ENCODE data around the gene DPYD. TPM values are rescaled to one million over a fixed set of nuclear protein-coding genes. Genes with fewer than 3 reads are reported as not detected.
A peak's percentile ranks its signal among the peaks of the same experiment; 100 is the strongest.

DPYD gene
- polyA plus RNA-seq, 1 of the 3 experiments (the other 2 are of a cell fraction) = 23.0 TPM

GRCh38 chr1:97046765-97047420, 873.9 kb downstream of the DPYD start:
- H3K4me2 ChIP-seq = no peak overlapping the region
- H3K79me2 ChIP-seq (ENCODE audit: insufficient read depth) = no peaks in the 10 kb centered on the region
- CTCF ChIA-PET = interaction anchor here (0.9 to 1.2 kb wide), 2 partner anchors 22 to 194 kb away, joined by 3 read pairs; no protein-coding TSS in a partner anchor
- H3F3A ChIP-seq (replicated peaks; ENCODE audit: insufficient read depth) = peaks cover 8% of the 10 kb centered on the region
- no peak overlapping the region for H3K4me3 ChIP-seq (ENCODE audit: low read depth in 2 of 2, low read length in 1 of 2)
- no peak overlapping the region for H2AFZ ChIP-seq (ENCODE audit: low read depth)
- no peaks in the 10 kb centered on the region for H3K27me3 ChIP-seq (ENCODE audit: insufficient read depth)
- 87% methylated on average over 5 of the region's 5 CpGs for WGBS (ENCODE audit: low lambda C conversion rate)
- H3K9me2 ChIP-seq = no peaks in the 10 kb centered on the region
- H3K9me3 ChIP-seq = peaks cover 3% of the 10 kb centered on the region
- H3K4me1 ChIP-seq (ENCODE audit: control insufficient read depth in 1 of 2, insufficient read depth in 2 of 2, low read depth in 1 of 2, low read length in 1 of 2) = peaks cover 0 to 4% of the 10 kb centered on the region in 2 experiments; a peak in 3 of 4 replicates
- no peak for DNase-seq
- H3K9ac ChIP-seq = no peak overlapping the region
- TF ChIP-seq MEF2A (IDR thresholded peaks at IDR 0.05; ENCODE audit: borderline replicate concordance, low read depth) (no peak), TAF1 (IDR thresholded peaks at IDR 0.05; ENCODE audit: borderline replicate concordance, low read depth, low read length) (no peak), CHD2 (IDR thresholded peaks at IDR 0.05; ENCODE audit: low read length, partially characterized antibody) (no peak), FOXJ3 (CRISPR knock-in tag; IDR thresholded peaks at IDR 0.05) (no peak), USF2 (IDR thresholded peaks at IDR 0.05; ENCODE audit: borderline replicate concordance, low read depth, low read length) (no peak), FOSL2 (IDR thresholded peaks at IDR 0.05; ENCODE audit: borderline replicate concordance, low read depth) (no peak), JUND (IDR thresholded peaks at IDR 0.05) (no peak), SIN3A (IDR thresholded peaks at IDR 0.05; ENCODE audit: borderline replicate concordance, low read depth, low read length) (no peak), ELF1 (IDR thresholded peaks at IDR 0.05) (no peak)
- TF ChIP-seq, protein P1, sequence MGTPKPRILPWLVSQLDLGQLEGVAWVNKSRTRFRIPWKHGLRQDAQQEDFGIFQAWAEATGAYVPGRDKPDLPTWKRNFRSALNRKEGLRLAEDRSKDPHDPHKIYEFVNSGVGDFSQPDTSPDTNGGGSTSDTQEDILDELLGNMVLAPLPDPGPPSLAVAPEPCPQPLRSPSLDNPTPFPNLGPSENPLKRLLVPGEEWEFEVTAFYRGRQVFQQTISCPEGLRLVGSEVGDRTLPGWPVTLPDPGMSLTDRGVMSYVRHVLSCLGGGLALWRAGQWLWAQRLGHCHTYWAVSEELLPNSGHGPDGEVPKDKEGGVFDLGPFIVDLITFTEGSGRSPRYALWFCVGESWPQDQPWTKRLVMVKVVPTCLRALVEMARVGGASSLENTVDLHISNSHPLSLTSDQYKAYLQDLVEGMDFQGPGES (IDR thresholded peaks at IDR 0.05; ENCODE audit: low read depth, low read length) = no peak
- TF ChIP-seq, protein P2, sequence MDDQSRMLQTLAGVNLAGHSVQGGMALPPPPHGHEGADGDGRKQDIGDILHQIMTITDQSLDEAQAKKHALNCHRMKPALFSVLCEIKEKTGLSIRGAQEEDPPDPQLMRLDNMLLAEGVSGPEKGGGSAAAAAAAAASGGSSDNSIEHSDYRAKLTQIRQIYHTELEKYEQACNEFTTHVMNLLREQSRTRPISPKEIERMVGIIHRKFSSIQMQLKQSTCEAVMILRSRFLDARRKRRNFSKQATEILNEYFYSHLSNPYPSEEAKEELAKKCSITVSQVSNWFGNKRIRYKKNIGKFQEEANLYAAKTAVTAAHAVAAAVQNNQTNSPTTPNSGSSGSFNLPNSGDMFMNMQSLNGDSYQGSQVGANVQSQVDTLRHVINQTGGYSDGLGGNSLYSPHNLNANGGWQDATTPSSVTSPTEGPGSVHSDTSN (IDR thresholded peaks at IDR 0.05) = no peak
- POLR2A ChIA-PET = no interaction called here
- H3K27ac ChIP-seq (ENCODE audit: low read depth in 2 of 2, low read length in 1 of 2) = peak overlapping the region in 1 of 2 experiments; percentile 53; a peak in 2 of 4 replicates
- no peaks in the 10 kb centered on the region for H4K20me1 ChIP-seq (ENCODE audit: insufficient read depth)
- no peaks in the 10 kb centered on the region for H3K36me3 ChIP-seq (replicated peaks in 1 of 2; ENCODE audit: control insufficient read depth in 1 of 2, insufficient read depth in 2 of 2, low read length in 1 of 2)

DNA sequence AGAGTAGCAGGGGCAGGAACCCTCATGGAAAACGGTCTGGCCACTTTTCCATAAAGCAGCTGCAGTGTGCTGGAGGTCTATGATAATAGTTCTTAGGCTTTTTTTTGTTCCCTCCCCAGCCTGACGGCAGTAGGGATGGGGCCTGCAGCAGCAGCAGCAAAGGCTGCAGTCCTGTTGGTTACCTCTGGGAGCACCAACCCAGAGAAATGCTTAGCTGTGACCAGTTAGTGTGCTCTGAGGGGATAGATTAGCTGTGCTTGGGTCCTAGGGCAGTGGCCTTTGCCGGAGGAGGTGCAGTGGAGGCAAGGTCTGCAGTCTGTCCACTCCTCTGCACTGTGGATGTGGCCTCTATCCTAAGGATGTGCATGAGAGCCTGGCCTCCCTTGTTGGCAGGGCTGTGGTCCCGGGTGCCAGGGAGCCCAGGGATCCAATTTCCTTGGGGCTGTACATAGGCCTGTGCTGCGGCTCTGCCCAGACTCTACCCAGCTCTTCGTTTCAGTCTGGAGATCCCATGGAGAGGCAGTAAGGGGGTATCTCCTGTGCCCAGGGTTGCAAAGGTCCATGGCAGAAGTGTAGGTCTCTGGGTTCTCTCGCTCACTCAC, 876.6 kb downstream of the DPYD start:
- Histone ChIP-seq H3K4me1 (ENCODE audit: control insufficient read depth in 1 of 2, insufficient read depth in 2 of 2, low read depth in 1 of 2, low read length in 1 of 2) (peaks cover 0 to 4% of the 10 kb centered on the region in 2 experiments; a peak in 1 of 4 replicates), H3K4me2 (no peak overlapping the region), H3F3A (replicated peaks; ENCODE audit: insufficient read depth) (peaks cover 8% of the 10 kb centered on the region), H3K9me3 (peaks cover 8% of the 10 kb centered on the region), H3K27ac (ENCODE audit: low read depth in 2 of 2, low read length in 1 of 2) (no peak overlapping the region), H3K27me3 (ENCODE audit: insufficient read depth) (no peaks in the 10 kb centered on the region), H3K9me2 (no peaks in the 10 kb centered on the region), H3K4me3 (ENCODE audit: low read depth in 2 of 2, low read length in 1 of 2) (no peak overlapping the region), H3K36me3 (replicated peaks in 1 of 2; ENCODE audit: control insufficient read depth in 1 of 2, insufficient read depth in 2 of 2, low read length in 1 of 2) (no peaks in the 10 kb centered on the region), H3K79me2 (ENCODE audit: insufficient read depth) (no peaks in the 10 kb centered on the region), H4K20me1 (ENCODE audit: insufficient read depth) (no peaks in the 10 kb centered on the region), H2AFZ (ENCODE audit: low read depth) (no peak overlapping the region), H3K9ac (no peak overlapping the region)
- ChIA-PET CTCF (no interaction called here), POLR2A (no interaction called here)
- DNase-seq = no peak
- 63% methylated on average over 2 of the region's 7 CpGs for WGBS (ENCODE audit: low lambda C conversion rate)
- TF ChIP-seq TEAD4 (IDR thresholded peaks at IDR 0.05; ENCODE audit: borderline replicate concordance, insufficient read depth) = no peak
- no peak for TF ChIP-seq CTCF (IDR thresholded peaks at IDR 0.05)
- no peak for TF ChIP-seq SIN3A (IDR thresholded peaks at IDR 0.05; ENCODE audit: borderline replicate concordance, low read depth, low read length)
- TF ChIP-seq MEF2A (IDR thresholded peaks at IDR 0.05; ENCODE audit: borderline replicate concordance, low read depth) = no peak
- TF ChIP-seq NRF1 (IDR thresholded peaks at IDR 0.05; ENCODE audit: low read depth, low read length) = no peak
- TF ChIP-seq RAD21 (IDR thresholded peaks at IDR 0.05; ENCODE audit: low read length) = no peak
- no peak for TF ChIP-seq ELF1 (IDR thresholded peaks at IDR 0.05)
- TF ChIP-seq, protein P3, sequence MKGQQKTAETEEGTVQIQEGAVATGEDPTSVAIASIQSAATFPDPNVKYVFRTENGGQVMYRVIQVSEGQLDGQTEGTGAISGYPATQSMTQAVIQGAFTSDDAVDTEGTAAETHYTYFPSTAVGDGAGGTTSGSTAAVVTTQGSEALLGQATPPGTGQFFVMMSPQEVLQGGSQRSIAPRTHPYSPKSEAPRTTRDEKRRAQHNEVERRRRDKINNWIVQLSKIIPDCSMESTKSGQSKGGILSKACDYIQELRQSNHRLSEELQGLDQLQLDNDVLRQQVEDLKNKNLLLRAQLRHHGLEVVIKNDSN (IDR thresholded peaks at IDR 0.05; ENCODE audit: borderline replicate concordance, low read depth) = no peak
- no peak for TF ChIP-seq FOXJ3 (CRISPR knock-in tag; IDR thresholded peaks at IDR 0.05)
